Lung microvascular endothelial cell (primary cell): ENCODE measurements around the gene GRK5. TPM values are rescaled to one million over a fixed set of nuclear protein-coding genes. Genes with fewer than 3 reads are reported as not detected.
"Not testable (repeated sequence)": the region's sequence is repeated elsewhere in the genome, so short reads cannot be mapped to it uniquely, and the experiment has no call there.

Source experiments
- DNase-seq, 2 donors: peaks; one replicate each; pipeline versions ENCODE4 v3.0.0 to v3.0.0-alpha.2; 2010; ENCODE audit warnings: low read depth in 2 of 2
- total RNA-seq: library from RNA; depleted of rRNA; stranded (reverse); fragments of >200 nt; gene quantifications from 2 replicates; pipeline ENCODE4 v1.2.1, GENCODE V29; 2014

GRK5 gene
- total RNA-seq, 1 donor from 2014 or later: 33.7 TPM

GRCh38 chr10:119451300-119451896, 244.0 kb downstream of the GRK5 start:
- DNase-seq: no peak

DNA sequence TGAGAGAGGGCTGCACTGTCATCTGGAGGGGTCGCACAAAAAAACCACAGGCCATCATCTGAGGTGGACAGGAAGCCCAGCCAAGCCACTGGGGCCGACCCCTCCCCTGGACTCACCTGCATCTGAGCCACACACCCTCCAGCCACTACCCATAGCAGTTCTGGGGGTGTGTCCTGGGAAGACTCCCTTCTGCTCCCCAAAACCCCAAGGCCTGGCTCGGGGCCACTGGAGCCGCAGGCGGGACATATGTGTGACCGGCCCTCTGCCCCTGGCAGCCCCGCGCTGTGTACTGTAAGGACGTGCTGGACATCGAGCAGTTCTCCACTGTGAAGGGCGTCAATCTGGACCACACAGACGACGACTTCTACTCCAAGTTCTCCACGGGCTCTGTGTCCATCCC, 245.0 kb downstream of the GRK5 start:
- no peak for DNase-seq

- DNase-seq: no peak
Observed at GRCh38 chr10:119453313-119453712, 245.9 kb downstream of the GRK5 start.

DNA sequence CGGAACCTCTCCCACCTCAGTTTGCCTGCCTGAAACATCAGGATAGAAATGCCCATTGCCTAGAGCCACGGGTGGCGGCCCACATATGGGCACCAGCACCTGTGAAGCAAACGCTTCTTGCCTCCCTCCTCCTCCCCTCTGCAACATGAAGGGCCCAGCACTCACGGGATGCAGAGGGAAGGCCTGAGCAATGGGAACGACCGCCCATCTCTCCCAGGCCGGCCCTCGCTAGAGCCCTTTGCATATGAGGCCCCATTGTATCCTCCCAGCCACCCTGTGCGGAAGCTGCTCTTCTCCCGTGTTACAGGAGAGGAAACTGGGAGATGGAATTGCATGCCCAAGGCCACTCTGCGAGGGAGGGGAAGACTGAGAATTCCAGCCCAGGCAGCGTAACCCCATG, 246.9 kb downstream of the GRK5 start:
- DNase-seq: no peak

- no peak for DNase-seq
Observed at GRCh38 chr10:119454990-119455389, 247.6 kb downstream of the GRK5 start.

GRCh38 chr10:119455609-119456434, 248.5 kb downstream of the GRK5 start:
- no peak for DNase-seq

DNA sequence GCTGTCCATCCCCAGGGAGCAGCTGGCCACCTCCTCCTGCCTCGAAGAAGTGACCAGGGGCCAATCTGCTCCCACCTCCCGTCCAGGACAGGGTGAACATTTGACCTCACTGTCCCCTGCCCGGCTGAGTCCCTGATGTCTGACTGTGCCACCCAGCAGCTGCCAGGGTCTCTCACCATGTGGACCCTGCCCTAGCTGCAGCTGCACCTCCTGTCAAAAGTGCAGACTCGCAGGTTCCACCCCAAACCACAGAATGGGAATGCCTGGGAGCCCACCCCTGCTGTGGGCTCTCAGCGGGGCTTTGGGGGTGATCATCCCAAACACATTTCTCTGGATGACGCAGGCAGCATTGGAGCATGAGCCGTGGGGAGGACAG, 249.1 kb downstream of the GRK5 start:
- no peak for DNase-seq

- no peak for DNase-seq
Observed at GRCh38 chr10:119457966-119458766, 250.8 kb downstream of the GRK5 start.

DNA sequence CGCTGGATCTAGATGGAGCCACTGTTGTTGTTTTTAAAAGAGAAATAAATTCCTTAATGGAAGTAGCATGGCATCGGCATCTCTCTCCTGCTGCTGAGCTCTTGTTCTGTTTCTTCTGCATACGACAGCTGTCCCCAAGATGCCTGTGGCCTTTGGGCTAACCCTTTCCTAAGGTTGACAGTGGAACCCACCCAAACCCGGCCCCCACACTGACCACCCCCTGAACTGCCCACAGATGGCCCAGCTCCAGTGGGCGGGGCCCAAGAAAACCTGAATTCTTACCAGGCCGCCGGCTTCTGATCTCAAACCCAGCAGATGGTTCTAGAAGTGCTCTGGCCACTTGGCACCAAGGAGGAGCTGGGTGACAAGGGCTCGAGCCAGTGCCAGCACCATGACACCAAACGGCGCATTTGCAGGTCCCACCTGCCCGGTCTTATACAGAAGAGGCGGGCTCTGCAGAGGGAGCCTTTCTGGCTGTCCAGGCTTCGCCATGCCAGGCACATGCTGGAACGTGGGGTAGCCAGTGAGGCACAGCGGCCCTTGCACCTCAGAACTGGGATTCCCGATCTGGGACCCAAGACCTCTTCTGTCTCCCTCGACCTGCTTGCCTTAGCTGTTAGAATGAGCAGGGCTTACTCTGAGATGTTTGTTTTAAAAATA, 252.4 kb downstream of the GRK5 start:
- no peak for DNase-seq

- no peak for DNase-seq
Observed at GRCh38 chr10:119460369-119461195, 253.2 kb downstream of the GRK5 start.

GRCh38 chr10:119461380-119461779, 254.0 kb downstream of the GRK5 start:
- no peak for DNase-seq

DNA sequence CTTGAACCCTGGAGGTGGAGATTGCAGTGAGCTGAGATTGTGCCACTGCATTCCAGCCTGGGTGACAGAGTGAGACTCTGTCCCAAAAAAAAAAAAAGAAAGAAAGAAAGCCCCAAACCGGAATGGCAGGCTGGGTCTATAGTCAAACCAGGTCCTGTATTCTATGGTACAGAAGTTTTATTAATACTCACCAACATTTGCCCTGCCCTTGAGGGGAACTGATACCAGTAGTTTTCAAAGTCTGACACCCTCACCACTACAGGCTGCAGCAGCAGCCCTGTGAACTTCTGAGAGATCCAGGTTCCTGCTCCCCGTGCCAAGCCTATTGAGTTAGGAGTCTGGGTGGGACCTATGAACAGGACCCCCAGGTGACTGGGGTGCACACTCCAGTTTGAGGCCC, 254.6 kb downstream of the GRK5 start:
- DNase-seq: no peak

GRCh38 chr10:119462773-119463172, 255.4 kb downstream of the GRK5 start:
- DNase-seq: no peak

DNA sequence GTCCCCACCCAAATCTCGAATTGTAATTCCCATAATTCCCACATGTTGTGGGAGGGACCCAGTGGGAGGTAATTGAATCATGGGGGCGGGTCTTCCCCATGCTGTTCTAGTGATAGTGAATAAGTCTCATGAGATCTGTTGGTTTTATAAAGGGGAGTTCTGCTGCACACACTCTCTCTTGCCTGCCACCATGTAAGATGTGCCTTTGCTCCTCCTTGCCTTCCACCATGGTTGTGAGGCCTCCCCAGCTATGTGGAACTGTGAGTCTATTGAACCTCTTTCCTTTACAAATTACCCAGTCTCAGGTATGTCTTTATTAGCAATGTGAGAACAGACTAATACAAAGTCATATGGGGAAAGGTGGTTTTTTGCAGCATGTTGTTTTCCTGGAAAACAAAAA, 255.8 kb downstream of the GRK5 start:
- DNase-seq: not testable (repeated sequence)

- no peak for DNase-seq
Observed at GRCh38 chr10:119465085-119465484, 257.7 kb downstream of the GRK5 start.

GRCh38 chr10:119466076-119466475, 258.7 kb downstream of the GRK5 start:
- no peak for DNase-seq

- no peak for DNase-seq
Observed at GRCh38 chr10:119466655-119467054, 259.3 kb downstream of the GRK5 start.

DNA sequence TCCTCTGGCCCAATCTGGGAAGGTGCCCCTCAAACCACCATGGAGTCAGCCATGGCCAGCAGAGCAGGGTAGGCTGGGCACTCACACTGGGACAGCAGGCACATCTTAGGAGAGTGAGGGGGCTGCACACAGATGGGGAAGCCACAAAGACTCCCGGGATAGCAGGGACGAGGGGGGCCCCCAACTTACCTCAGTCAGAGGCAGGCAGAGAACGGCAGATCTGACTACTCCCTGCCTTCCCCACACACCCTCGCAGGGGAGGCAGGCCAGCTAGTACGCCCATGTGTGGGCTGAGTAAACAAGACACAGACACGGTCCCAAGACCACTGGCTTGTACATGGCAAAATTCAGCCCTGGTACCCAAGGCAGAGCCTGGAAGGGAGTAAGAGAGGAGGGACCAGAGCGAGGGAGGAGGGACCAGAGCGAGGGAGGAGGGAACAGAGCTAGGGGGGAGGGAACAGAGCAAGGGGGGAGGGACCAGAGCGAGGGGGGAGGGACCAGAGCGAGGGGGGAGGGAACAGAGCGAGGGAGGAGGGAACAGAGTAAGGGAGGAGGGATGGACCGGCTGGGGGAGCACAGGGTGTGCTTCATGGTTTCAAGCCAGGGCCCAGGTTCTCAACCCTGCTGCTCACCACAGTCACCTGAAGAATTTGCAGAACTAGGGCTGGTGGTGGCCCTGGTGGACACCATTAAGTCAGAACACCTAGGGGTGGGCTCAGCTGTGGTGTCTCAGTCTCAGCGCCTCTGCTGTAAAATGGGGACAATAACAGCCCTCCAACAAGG, 261.4 kb downstream of the GRK5 start:
- DNase-seq: no peak

GRCh38 chr10:119469325-119469707, 261.9 kb downstream of the GRK5 start:
- no peak for DNase-seq

DNA sequence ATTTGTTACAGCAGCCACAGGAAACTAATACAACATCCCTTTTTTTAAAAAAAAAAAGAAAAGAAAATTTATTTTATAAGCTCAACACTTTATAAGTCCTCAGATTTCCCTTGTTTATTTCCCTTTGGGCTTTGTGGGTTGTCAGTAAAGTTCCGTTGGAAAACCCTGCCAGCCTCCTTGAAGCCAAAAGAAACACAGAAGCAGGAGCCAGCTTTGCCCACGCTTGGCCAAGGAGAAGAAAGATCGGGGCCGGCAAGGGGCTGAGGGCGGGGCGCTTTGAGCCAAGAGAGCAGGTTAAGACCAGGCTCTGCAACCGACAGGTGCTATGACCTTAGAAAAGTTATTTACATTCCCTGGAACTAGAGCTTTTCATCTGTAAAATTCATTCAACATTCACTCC, 262.5 kb downstream of the GRK5 start:
- DNase-seq: no peak
